Activated naive CD8-positive, alpha-beta T cell treated with anti-CD3 and anti-CD28 coated beads, Interleukin-2, amount 50 U/mL, for 16 hours (primary cell): Measurements from ENCODE around the gene SART3.
"Not testable (repeated sequence)": the region's sequence is repeated elsewhere in the genome, so short reads cannot be mapped to it uniquely, and the experiment has no call there.

Experiments
- DNase-seq: peaks from one replicate; pipeline ENCODE4 v3.0.0-alpha.2; 2020; ENCODE audit warnings: low read depth, low spot score

SART3 gene

GRCh38 chr12:108562348-108563135 is 1.6 kb upstream of the SART3 start, which contains the start of gene ISCU:
Gene ISCU, plus strand, starts transcription at chr12:108562596. Its CDS starts 27 bp downstream, at chr12:108562623.
- DNase-seq = peak; percentile 97

GRCh38 chr12:108561852-108562347 is 927 bp upstream of the SART3 start:
- no peak for DNase-seq

GRCh38 chr12:108560321-108560721 is 652 bp downstream of the SART3 start:
- no peak for DNase-seq

- no peak for DNase-seq
Observed at GRCh38 chr12:108559748-108560147, 1.2 kb downstream of the SART3 start.

- DNase-seq = no peak
Observed at GRCh38 chr12:108559007-108559655, 1.8 kb downstream of the SART3 start.

GRCh38 chr12:108555383-108555782 is 5.6 kb downstream of the SART3 start:
- not testable (repeated sequence) for DNase-seq

GRCh38 chr12:108553799-108554198 is 7.2 kb downstream of the SART3 start:
- DNase-seq = no peak

GRCh38 chr12:108551535-108551934 is 9.4 kb downstream of the SART3 start:
- no peak for DNase-seq

GRCh38 chr12:108548954-108549521 is 11.9 kb downstream of the SART3 start:
- DNase-seq = no peak

- DNase-seq = no peak
Observed at GRCh38 chr12:108547686-108548085, 13.3 kb downstream of the SART3 start.

GRCh38 chr12:108543652-108544051 is 17.3 kb downstream of the SART3 start:
- DNase-seq = no peak

- DNase-seq = no peak
Observed at GRCh38 chr12:108542320-108542719, 18.7 kb downstream of the SART3 start.

GRCh38 chr12:108538616-108539195 is 22.3 kb downstream of the SART3 start:
- DNase-seq = no peak

- no peak for DNase-seq
Observed at GRCh38 chr12:108538146-108538545, 22.8 kb downstream of the SART3 start.

- DNase-seq = no peak
Observed at GRCh38 chr12:108531929-108532848, 28.8 kb downstream of the SART3 start.

- DNase-seq = no peak
Observed at GRCh38 chr12:108530161-108530560, 30.8 kb downstream of the SART3 start.

- no peak for DNase-seq
Observed at GRCh38 chr12:108527166-108527496, 33.8 kb downstream of the SART3 start.

GRCh38 chr12:108526482-108527165 is 34.3 kb downstream of the SART3 start:
- no peak for DNase-seq

- DNase-seq = no peak
Observed at GRCh38 chr12:108525681-108526080, 35.3 kb downstream of the SART3 start.

GRCh38 chr12:108523365-108523764 is 37.6 kb downstream of the SART3 start:
- DNase-seq = no peak

- no peak for DNase-seq
Observed at GRCh38 chr12:108519558-108519957, 41.4 kb downstream of the SART3 start.
